ENCODE results near the gene ADAMTS8. TPM values are rescaled to one million over a fixed set of nuclear protein-coding genes. Genes with fewer than 3 reads are reported as not detected.

The ADAMTS8 gene
- total RNA-seq, 1 experiment from 2014 or later = 0.15 TPM

- no peak for ATAC-seq
- BruUV-seq (replicated peaks) = TSS peak; percentile 44
These were observed 38.9 kb upstream of the ADAMTS8 start for GRCh38 chr11:130467116-130467900.

DNA sequence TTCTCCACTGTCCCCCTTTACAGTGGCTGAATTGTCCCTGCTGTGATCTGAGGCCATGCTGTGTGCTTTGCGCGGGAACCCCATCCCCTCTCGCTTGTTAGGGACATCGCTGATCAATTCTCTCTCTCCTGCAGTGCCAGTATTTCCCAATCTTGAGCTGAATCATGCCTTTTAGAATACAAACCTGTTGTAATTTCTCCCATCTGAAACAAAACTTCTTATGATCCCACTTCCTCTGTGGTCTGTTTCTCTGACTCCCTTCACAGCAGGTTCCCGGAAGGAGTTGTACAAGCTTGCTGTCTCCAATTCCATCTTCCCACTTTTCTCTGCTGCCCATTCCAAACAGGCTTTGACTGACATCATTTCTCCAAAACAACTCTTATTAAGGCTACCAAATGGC is 36.9 kb upstream of the ADAMTS8 start:
- Histone ChIP-seq H3K36me3 (ENCODE audit: control insufficient read depth, insufficient read depth, low read length) (no peaks in the 10 kb centered on the region; the same call in none of the 2 replicates), H3K27me3 (ENCODE audit: control insufficient read depth, insufficient read depth, low read length) (no peaks in the 10 kb centered on the region), H3K4me1 (ENCODE audit: control insufficient read depth, insufficient read depth, low read length) (no peaks in the 10 kb centered on the region), H3K27ac (ENCODE audit: low read length) (no peak overlapping the region), H3K4me3 (ENCODE audit: low read depth in 2 of 2, low read length in 2 of 2) (no peak overlapping the region), H3K9me3 (ENCODE audit: control insufficient read depth, insufficient read depth, low read depth, low read length) (no peaks in the 10 kb centered on the region)
- no peak for TF ChIP-seq TCF7L2 (IDR thresholded peaks at IDR 0.05; ENCODE audit: low read depth, low read length)
- no peak for TF ChIP-seq SIN3A (IDR thresholded peaks at IDR 0.05; ENCODE audit: borderline replicate concordance, insufficient read depth, low read depth, low read length)
- no peak for TF ChIP-seq POLR2AphosphoS5 (IDR thresholded peaks at IDR 0.05; ENCODE audit: low read depth, low read length)
- TF ChIP-seq CTCF (IDR thresholded peaks at IDR 0.05) = no peak
- TF ChIP-seq, protein P1, sequence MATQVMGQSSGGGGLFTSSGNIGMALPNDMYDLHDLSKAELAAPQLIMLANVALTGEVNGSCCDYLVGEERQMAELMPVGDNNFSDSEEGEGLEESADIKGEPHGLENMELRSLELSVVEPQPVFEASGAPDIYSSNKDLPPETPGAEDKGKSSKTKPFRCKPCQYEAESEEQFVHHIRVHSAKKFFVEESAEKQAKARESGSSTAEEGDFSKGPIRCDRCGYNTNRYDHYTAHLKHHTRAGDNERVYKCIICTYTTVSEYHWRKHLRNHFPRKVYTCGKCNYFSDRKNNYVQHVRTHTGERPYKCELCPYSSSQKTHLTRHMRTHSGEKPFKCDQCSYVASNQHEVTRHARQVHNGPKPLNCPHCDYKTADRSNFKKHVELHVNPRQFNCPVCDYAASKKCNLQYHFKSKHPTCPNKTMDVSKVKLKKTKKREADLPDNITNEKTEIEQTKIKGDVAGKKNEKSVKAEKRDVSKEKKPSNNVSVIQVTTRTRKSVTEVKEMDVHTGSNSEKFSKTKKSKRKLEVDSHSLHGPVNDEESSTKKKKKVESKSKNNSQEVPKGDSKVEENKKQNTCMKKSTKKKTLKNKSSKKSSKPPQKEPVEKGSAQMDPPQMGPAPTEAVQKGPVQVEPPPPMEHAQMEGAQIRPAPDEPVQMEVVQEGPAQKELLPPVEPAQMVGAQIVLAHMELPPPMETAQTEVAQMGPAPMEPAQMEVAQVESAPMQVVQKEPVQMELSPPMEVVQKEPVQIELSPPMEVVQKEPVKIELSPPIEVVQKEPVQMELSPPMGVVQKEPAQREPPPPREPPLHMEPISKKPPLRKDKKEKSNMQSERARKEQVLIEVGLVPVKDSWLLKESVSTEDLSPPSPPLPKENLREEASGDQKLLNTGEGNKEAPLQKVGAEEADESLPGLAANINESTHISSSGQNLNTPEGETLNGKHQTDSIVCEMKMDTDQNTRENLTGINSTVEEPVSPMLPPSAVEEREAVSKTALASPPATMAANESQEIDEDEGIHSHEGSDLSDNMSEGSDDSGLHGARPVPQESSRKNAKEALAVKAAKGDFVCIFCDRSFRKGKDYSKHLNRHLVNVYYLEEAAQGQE (IDR thresholded peaks at IDR 0.05; ENCODE audit: insufficient read depth in 1 of 2, low read depth in 2 of 2, low read length in 1 of 2) = no peak
- POLR2A ChIA-PET = no interaction called here
- ATAC-seq = no peak
- no TSS peak for BruUV-seq (replicated peaks)
- in situ Hi-C loops (cut with HindIII; ENCODE audit: low pct_unique_long_range_greater_than_20kb, low sequenced_read_pairs) (loop anchor here (10.0 kb wide), 1 partner anchor 380 kb away; no protein-coding TSS in a partner anchor), intact Hi-C loops (cut with micrococcal nuclease; ENCODE audit: unreplicated experiment) (no loop called here)
- CTCF ChIA-PET = no interaction called here
- DNase-seq (ENCODE audit: low read depth, low spot score) = no peak

More at GRCh38 chr11:130467116-130467900, 38.9 kb upstream of the ADAMTS8 start:
- in situ Hi-C loops (cut with HindIII; ENCODE audit: low pct_unique_long_range_greater_than_20kb, low sequenced_read_pairs) (loop anchor here (10.0 kb wide), 1 partner anchor 377 kb away; no protein-coding TSS in a partner anchor), intact Hi-C loops (cut with micrococcal nuclease; ENCODE audit: unreplicated experiment) (no loop called here)
- no peaks in the 10 kb centered on the region; the same call in none of the 2 replicates for H3K36me3 ChIP-seq (ENCODE audit: control insufficient read depth, insufficient read depth, low read length)
- no peak overlapping the region for H3K4me3 ChIP-seq (ENCODE audit: low read depth in 2 of 2, low read length in 2 of 2)
- no peak for TF ChIP-seq CTCF (IDR thresholded peaks at IDR 0.05)
- TF ChIP-seq, protein P1 (IDR thresholded peaks at IDR 0.05; ENCODE audit: insufficient read depth in 1 of 2, low read depth in 2 of 2, low read length in 1 of 2) = no peak
- TF ChIP-seq POLR2AphosphoS5 (IDR thresholded peaks at IDR 0.05; ENCODE audit: low read depth, low read length) = no peak
- no peak for TF ChIP-seq TCF7L2 (IDR thresholded peaks at IDR 0.05; ENCODE audit: low read depth, low read length)
- no peak for TF ChIP-seq SIN3A (IDR thresholded peaks at IDR 0.05; ENCODE audit: borderline replicate concordance, insufficient read depth, low read depth, low read length)
- H3K27ac ChIP-seq (ENCODE audit: low read length) = no peak overlapping the region
- POLR2A ChIA-PET = no interaction called here
- CTCF ChIA-PET = no interaction called here
- DNase-seq (ENCODE audit: low read depth, low spot score) = no peak
- H3K4me1 ChIP-seq (ENCODE audit: control insufficient read depth, insufficient read depth, low read length) = no peaks in the 10 kb centered on the region
- H3K9me3 ChIP-seq (ENCODE audit: control insufficient read depth, insufficient read depth, low read depth, low read length) = no peaks in the 10 kb centered on the region
- no peaks in the 10 kb centered on the region for H3K27me3 ChIP-seq (ENCODE audit: control insufficient read depth, insufficient read depth, low read length)
